Measurements from ENCODE around the gene BLMH. TPM values are rescaled to one million over a fixed set of nuclear protein-coding genes. Genes with fewer than 3 reads are reported as not detected.

Gene BLMH
- total RNA-seq, 1 experiment from 2014 or later, result 55.0 TPM

- Histone ChIP-seq H3K27me3 (ENCODE audit: control insufficient read depth, insufficient read depth, low read length) (no peaks in the 10 kb centered on the region), H3K36me3 (replicated peaks; ENCODE audit: control insufficient read depth, insufficient read depth, low read length) (no peaks in the 10 kb centered on the region), H3K4me3 (ENCODE audit: insufficient read depth, low read depth, low read length) (no peak overlapping the region)
- DNase-seq, result no peak
These were observed 26.4 kb upstream of the BLMH start for GRCh38 chr17:30318155-30318554.

- H3K36me3 ChIP-seq (replicated peaks; ENCODE audit: control insufficient read depth, insufficient read depth, low read length), result no peaks in the 10 kb centered on the region
- H3K27me3 ChIP-seq (ENCODE audit: control insufficient read depth, insufficient read depth, low read length), result no peaks in the 10 kb centered on the region
- no peak for DNase-seq
- H3K4me3 ChIP-seq (ENCODE audit: insufficient read depth, low read depth, low read length), result no peak overlapping the region
These were observed 25.0 kb upstream of the BLMH start for GRCh38 chr17:30316736-30317135.

GRCh38 chr17:30315106-30315505 lies 23.4 kb upstream of the BLMH start:
- no peak for DNase-seq
- H3K27me3 ChIP-seq (ENCODE audit: control insufficient read depth, insufficient read depth, low read length), result no peaks in the 10 kb centered on the region
- H3K36me3 ChIP-seq (replicated peaks; ENCODE audit: control insufficient read depth, insufficient read depth, low read length), result no peaks in the 10 kb centered on the region
- no peak overlapping the region for H3K4me3 ChIP-seq (ENCODE audit: insufficient read depth, low read depth, low read length)

- Histone ChIP-seq H3K4me3 (ENCODE audit: insufficient read depth, low read depth, low read length) (no peak overlapping the region), H3K36me3 (replicated peaks; ENCODE audit: control insufficient read depth, insufficient read depth, low read length) (no peaks in the 10 kb centered on the region), H3K27me3 (ENCODE audit: control insufficient read depth, insufficient read depth, low read length) (no peaks in the 10 kb centered on the region)
- DNase-seq, result no peak
These were observed 22.7 kb upstream of the BLMH start for GRCh38 chr17:30314474-30314873.

- Histone ChIP-seq H3K4me3 (ENCODE audit: insufficient read depth, low read depth, low read length) (no peak overlapping the region), H3K27me3 (ENCODE audit: control insufficient read depth, insufficient read depth, low read length) (no peaks in the 10 kb centered on the region), H3K36me3 (replicated peaks; ENCODE audit: control insufficient read depth, insufficient read depth, low read length) (no peaks in the 10 kb centered on the region)
- no peak for DNase-seq
These were observed 20.5 kb upstream of the BLMH start for GRCh38 chr17:30312226-30312625.

- no peak for DNase-seq
- H3K36me3 ChIP-seq (replicated peaks; ENCODE audit: control insufficient read depth, insufficient read depth, low read length), result no peaks in the 10 kb centered on the region
- H3K4me3 ChIP-seq (ENCODE audit: insufficient read depth, low read depth, low read length), result no peak overlapping the region
- no peaks in the 10 kb centered on the region for H3K27me3 ChIP-seq (ENCODE audit: control insufficient read depth, insufficient read depth, low read length)
These were observed 18.8 kb upstream of the BLMH start for GRCh38 chr17:30310562-30310961.

GRCh38 chr17:30309591-30309990 lies 17.8 kb upstream of the BLMH start:
- no peak overlapping the region for H3K4me3 ChIP-seq (ENCODE audit: insufficient read depth, low read depth, low read length)
- DNase-seq, result no peak
- no peaks in the 10 kb centered on the region for H3K27me3 ChIP-seq (ENCODE audit: control insufficient read depth, insufficient read depth, low read length)

GRCh38 chr17:30308406-30308805 lies 16.7 kb upstream of the BLMH start:
- Histone ChIP-seq H3K27me3 (ENCODE audit: control insufficient read depth, insufficient read depth, low read length) (no peaks in the 10 kb centered on the region), H3K4me3 (ENCODE audit: insufficient read depth, low read depth, low read length) (no peak overlapping the region), H3K36me3 (replicated peaks; ENCODE audit: control insufficient read depth, insufficient read depth, low read length) (no peaks in the 10 kb centered on the region)
- DNase-seq, result no peak

More at GRCh38 chr17:30309591-30309990, 17.8 kb upstream of the BLMH start:
- H3K36me3 ChIP-seq (replicated peaks; ENCODE audit: control insufficient read depth, insufficient read depth, low read length), result no peaks in the 10 kb centered on the region

- H3K27me3 ChIP-seq (ENCODE audit: control insufficient read depth, insufficient read depth, low read length), result no peaks in the 10 kb centered on the region
- no peaks in the 10 kb centered on the region for H3K36me3 ChIP-seq (replicated peaks; ENCODE audit: control insufficient read depth, insufficient read depth, low read length)
- no peak overlapping the region for H3K4me3 ChIP-seq (ENCODE audit: insufficient read depth, low read depth, low read length)
- DNase-seq, result no peak
These were observed 13.0 kb upstream of the BLMH start for GRCh38 chr17:30304778-30305177.

- H3K36me3 ChIP-seq (replicated peaks; ENCODE audit: control insufficient read depth, insufficient read depth, low read length), result no peaks in the 10 kb centered on the region
- DNase-seq, result no peak
- no peak overlapping the region for H3K4me3 ChIP-seq (ENCODE audit: insufficient read depth, low read depth, low read length)
- no peaks in the 10 kb centered on the region for H3K27me3 ChIP-seq (ENCODE audit: control insufficient read depth, insufficient read depth, low read length)
These were observed 10.5 kb upstream of the BLMH start for GRCh38 chr17:30302241-30302640.

GRCh38 chr17:30300818-30301217 lies 9.1 kb upstream of the BLMH start:
- no peak for DNase-seq
- H3K4me3 ChIP-seq (ENCODE audit: insufficient read depth, low read depth, low read length), result no peak overlapping the region
- H3K27me3 ChIP-seq (ENCODE audit: control insufficient read depth, insufficient read depth, low read length), result no peaks in the 10 kb centered on the region
- H3K36me3 ChIP-seq (replicated peaks; ENCODE audit: control insufficient read depth, insufficient read depth, low read length), result no peaks in the 10 kb centered on the region

- Histone ChIP-seq H3K36me3 (replicated peaks; ENCODE audit: control insufficient read depth, insufficient read depth, low read length) (no peaks in the 10 kb centered on the region), H3K27me3 (ENCODE audit: control insufficient read depth, insufficient read depth, low read length) (no peaks in the 10 kb centered on the region), H3K4me3 (ENCODE audit: insufficient read depth, low read depth, low read length) (no peak overlapping the region)
- no peak for DNase-seq
These were observed 7.3 kb upstream of the BLMH start for GRCh38 chr17:30299000-30299399.

GRCh38 chr17:30297715-30298114 lies 6.0 kb upstream of the BLMH start:
- no peaks in the 10 kb centered on the region; the same call in 1 of the 2 replicates for H3K27me3 ChIP-seq (ENCODE audit: control insufficient read depth, insufficient read depth, low read length)
- no peak overlapping the region for H3K4me3 ChIP-seq (ENCODE audit: insufficient read depth, low read depth, low read length)
- no peaks in the 10 kb centered on the region for H3K36me3 ChIP-seq (replicated peaks; ENCODE audit: control insufficient read depth, insufficient read depth, low read length)
- no peak for DNase-seq

GRCh38 chr17:30296499-30297080 lies 4.8 kb upstream of the BLMH start:
- no peak overlapping the region for H3K4me3 ChIP-seq (ENCODE audit: insufficient read depth, low read depth, low read length)
- no peaks in the 10 kb centered on the region; the same call in 1 of the 2 replicates for H3K27me3 ChIP-seq (ENCODE audit: control insufficient read depth, insufficient read depth, low read length)
- no peaks in the 10 kb centered on the region for H3K36me3 ChIP-seq (replicated peaks; ENCODE audit: control insufficient read depth, insufficient read depth, low read length)
- no peak for DNase-seq

- H3K36me3 ChIP-seq (replicated peaks; ENCODE audit: control insufficient read depth, insufficient read depth, low read length), result peaks cover 4% of the 10 kb centered on the region
- H3K27me3 ChIP-seq (ENCODE audit: control insufficient read depth, insufficient read depth, low read length), result peaks cover 2% of the 10 kb centered on the region; the same call in 1 of the 2 replicates
- no peak for DNase-seq
- H3K4me3 ChIP-seq (ENCODE audit: insufficient read depth, low read depth, low read length), result peak overlapping the region; percentile 94
These were observed 628 bp upstream of the BLMH start for GRCh38 chr17:30292286-30292858.
